CD14-positive monocyte (primary cell): Measurements from ENCODE around the gene CX3CL1. TPM values are rescaled to one million over a fixed set of nuclear protein-coding genes. Genes with fewer than 3 reads are reported as not detected.

ENCODE experiments used
- DNase-seq, 3 donors: peaks; one replicate each; pipeline ENCODE4 v3.0.0-alpha.2; 2011 to 2022
- H2AFZ ChIP-seq: 2 replicates; pipeline ENCODE4 v1.6.0; 2012; ENCODE audit warnings: mild to moderate bottlenecking, low read depth, low read length, inconsistent platforms; ENCODE audit not compliant: insufficient read depth, poor library complexity, severe bottlenecking
- H3K27ac ChIP-seq, 2 donors: 1 replicate in 1 of 2; 2 replicates in 1 of 2; pipeline ENCODE4 v1.5.1; 2012 to 2013; ENCODE audit warnings: low read length in 2 of 2, control low read depth in 1 of 2, inconsistent platforms in 1 of 2, low read depth in 1 of 2, mild to moderate bottlenecking in 1 of 2
- H3K27me3 ChIP-seq, 2 donors: one replicate each; pipeline versions ENCODE4 v1.6.0 to v1.6.1; 2011 to 2013; ENCODE audit warnings: low read length in 2 of 2; ENCODE audit not compliant: control insufficient read depth in 2 of 2, insufficient read depth in 2 of 2
- H3K36me3 ChIP-seq, 2 donors: replicated peaks in 1 of 2; 1 replicate in 1 of 2; 2 replicates in 1 of 2; pipeline versions ENCODE4 v1.5.1 to v1.6.1; 2012 to 2013; ENCODE audit warnings: low read length in 2 of 2, control low read depth in 1 of 2, inconsistent platforms in 1 of 2, mild to moderate bottlenecking in 1 of 2; ENCODE audit not compliant: insufficient read depth in 2 of 2, control insufficient read depth in 1 of 2
- H3K4me1 ChIP-seq, 2 donors: 1 replicate in 1 of 2; 2 replicates in 1 of 2; pipeline versions ENCODE4 v1.5.1 to v1.6.1; 2012 to 2013; ENCODE audit warnings: low read length in 2 of 2, control low read depth in 1 of 2, inconsistent platforms in 1 of 2, mild to moderate bottlenecking in 1 of 2, moderate library complexity in 1 of 2; ENCODE audit not compliant: insufficient read depth in 2 of 2, control insufficient read depth in 1 of 2
- H3K4me2 ChIP-seq: replicated peaks from 2 replicates; pipeline ENCODE3; 2012; ENCODE audit warnings: low read length, moderate library complexity, mild to moderate bottlenecking; ENCODE audit not compliant: poor library complexity, severe bottlenecking; ENCODE audit errors: extremely low read depth
- H3K4me3 ChIP-seq, 3 experiments: fragments of 200-600 bp in 1 of 3; sonication (generic) in 1 of 3; replicated peaks in 1 of 3; 1 replicate in 2 of 3; 2 replicates in 1 of 3; pipeline ENCODE4 v1.5.1; 2011 to 2013; ENCODE audit warnings: low read length in 3 of 3, mild to moderate bottlenecking in 3 of 3, control low read depth in 2 of 3, low read depth in 2 of 3, inconsistent platforms in 1 of 3, moderate library complexity in 1 of 3
- H3K79me2 ChIP-seq: 2 replicates; pipeline ENCODE4 v1.6.0; 2012; ENCODE audit warnings: mild to moderate bottlenecking, control low read depth, inconsistent platforms, low read length, moderate library complexity; ENCODE audit not compliant: insufficient read depth
- H3K9ac ChIP-seq: 2 replicates; pipeline ENCODE4 v1.6.0; 2017; ENCODE audit warnings: low read length, mild to moderate bottlenecking; ENCODE audit not compliant: insufficient read depth, poor library complexity, severe bottlenecking
- H3K9me3 ChIP-seq, 2 donors: replicated peaks in 1 of 2; 1 replicate in 1 of 2; 2 replicates in 1 of 2; pipeline versions ENCODE4 v1.5.1 to v1.6.1; 2012 to 2013; ENCODE audit warnings: low read length in 2 of 2, control low read depth in 1 of 2; ENCODE audit not compliant: control insufficient read depth in 1 of 2, insufficient read depth in 1 of 2
- H4K20me1 ChIP-seq: 2 replicates; pipeline ENCODE4 v1.6.0; 2012; ENCODE audit warnings: mild to moderate bottlenecking, low read length, control low read depth, moderate library complexity; ENCODE audit not compliant: insufficient read depth
- H3K27ac Mint-ChIP-seq, 7 donors: one replicate each; pipeline ENCODE4 v1.8.0; 2020; ENCODE audit warnings: mild to moderate bottlenecking in 7 of 7, mixed read lengths in 7 of 7, moderate library complexity in 6 of 7, inconsistent platforms in 2 of 7
- H3K27me3 Mint-ChIP-seq, 3 donors: one replicate each; pipeline ENCODE4 v1.8.0; 2021 to 2022; ENCODE audit warnings: low read depth in 3 of 3, mild to moderate bottlenecking in 3 of 3, mixed read lengths in 3 of 3, moderate library complexity in 3 of 3, inconsistent platforms in 1 of 3
- H3K36me3 Mint-ChIP-seq, 2 donors: one replicate each; pipeline ENCODE4 v1.8.0; 2020; ENCODE audit warnings: mixed read lengths in 2 of 2, inconsistent platforms in 1 of 2, mild to moderate bottlenecking in 1 of 2
- H3K4me1 Mint-ChIP-seq: one replicate; pipeline ENCODE4 v1.8.0; 2020; ENCODE audit warnings: mild to moderate bottlenecking, mixed read lengths
- H3K4me3 Mint-ChIP-seq, 2 donors: one replicate each; pipeline ENCODE4 v1.8.0; 2020; ENCODE audit warnings: mild to moderate bottlenecking in 2 of 2, mixed read lengths in 2 of 2, moderate library complexity in 1 of 2
- H3K9me3 Mint-ChIP-seq, 7 donors: one replicate each; pipeline ENCODE4 v1.8.0; 2020 to 2022; ENCODE audit warnings: mixed read lengths in 7 of 7, mild to moderate bottlenecking in 6 of 7, moderate library complexity in 6 of 7, inconsistent platforms in 2 of 7
- WGBS: methylation state at CpG from one replicate; pipeline ENCODE4 v1.1.5; 2013; ENCODE audit warnings: missing lambda C conversion rate; ENCODE audit not compliant: insufficient coverage; 5-methylcytosine and 5-hydroxymethylcytosine counted together
- intact Hi-C, 2 donors: fragments of 100-400 bp; cut with micrococcal nuclease; formaldehyde crosslinking; loops; one replicate each; pipeline versions ENCODE4 v1.15.0 to v1.15.1; 2023
- polyA plus RNA-seq, 3 donors: library from polyadenylated mRNA; depleted of rRNA in 1 of 3; unstranded in 2 of 3; stranded (reverse) in 1 of 3; fragments of 300-500 nt in 2 of 3; fragments of >200 nt in 1 of 3; fragmentation: Illumina TruSeq in 2 of 3; gene quantifications; 1 replicate in 2 of 3; 2 replicates in 1 of 3; pipeline ENCODE4 v1.2.3, GENCODE V29; 2012 to 2021
- TF ChIP-seq, protein P1 (sequence below): fragments of 200-600 bp; IDR thresholded peaks from one replicate; pipeline ENCODE4 v1.8.0; 2022; ENCODE audit warnings: antibody characterized with exemption, mild to moderate bottlenecking

The CX3CL1 gene
- polyA plus RNA-seq, 3 donors, result not detected

DNA sequence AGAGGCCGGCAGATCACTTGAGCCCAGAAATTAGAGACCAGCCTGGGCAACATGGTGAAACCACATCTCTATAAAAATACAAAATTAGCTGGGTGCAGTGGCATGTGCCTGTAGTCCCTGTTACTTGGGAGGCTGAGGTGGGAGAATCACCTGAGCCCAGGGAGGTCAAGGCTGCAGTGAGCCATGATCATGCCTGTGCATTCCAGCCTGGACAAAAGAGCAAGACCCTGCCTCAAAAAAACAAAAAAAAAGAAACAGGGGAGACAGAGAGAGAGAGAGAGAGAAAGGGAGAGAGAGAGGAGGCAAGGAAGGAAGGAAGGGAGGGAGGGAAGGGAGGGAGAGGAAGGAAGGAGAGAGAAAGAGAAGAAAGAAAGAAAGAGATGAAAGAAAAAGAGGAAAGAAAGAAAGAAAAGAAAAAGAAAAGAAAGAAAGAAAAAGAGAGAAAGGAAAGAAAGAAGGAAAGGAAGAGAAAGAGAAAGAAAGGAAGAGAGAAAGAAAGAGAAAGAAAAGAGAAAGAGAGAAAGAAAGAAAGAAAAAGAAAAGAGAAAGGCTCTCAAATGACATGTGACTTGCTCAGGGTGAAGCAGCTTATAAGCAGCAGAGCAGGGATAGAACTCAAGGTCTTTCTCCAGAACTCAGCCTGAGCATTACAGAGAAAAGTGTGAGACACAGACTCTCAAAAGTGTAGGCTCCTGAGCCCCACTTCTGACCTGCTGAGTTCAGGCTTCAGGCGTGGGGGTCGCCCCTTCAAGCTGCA lies 15.5 kb downstream of the CX3CL1 start:
- Histone ChIP-seq H3K36me3 (no peaks in the 10 kb centered on the region), H3K9me3 (no peaks in the 10 kb centered on the region), H3K4me3 (no peak overlapping the region), H3K4me2 (no peak overlapping the region), H3K27ac (no peak overlapping the region), H3K9ac (no peak overlapping the region), H3K27me3 (peaks cover 0 to 9% of the 10 kb centered on the region in 2 donors), H4K20me1 (no peaks in the 10 kb centered on the region), H3K79me2 (no peaks in the 10 kb centered on the region), H3K4me1 (peaks cover 14 to 22% of the 10 kb centered on the region in 2 donors), H2AFZ (no peak overlapping the region)
- Mint-ChIP-seq H3K9me3 (peaks cover 0 to 4% (median 0%) of the 10 kb centered on the region in 7 donors), H3K27ac (no peak overlapping the region), H3K4me3 (no peak overlapping the region), H3K36me3 (no peaks in the 10 kb centered on the region), H3K4me1 (peaks cover 21% of the 10 kb centered on the region), H3K27me3 (peaks cover 12 to 27% (median 20%) of the 10 kb centered on the region in 3 donors)
- TF ChIP-seq, protein P1, sequence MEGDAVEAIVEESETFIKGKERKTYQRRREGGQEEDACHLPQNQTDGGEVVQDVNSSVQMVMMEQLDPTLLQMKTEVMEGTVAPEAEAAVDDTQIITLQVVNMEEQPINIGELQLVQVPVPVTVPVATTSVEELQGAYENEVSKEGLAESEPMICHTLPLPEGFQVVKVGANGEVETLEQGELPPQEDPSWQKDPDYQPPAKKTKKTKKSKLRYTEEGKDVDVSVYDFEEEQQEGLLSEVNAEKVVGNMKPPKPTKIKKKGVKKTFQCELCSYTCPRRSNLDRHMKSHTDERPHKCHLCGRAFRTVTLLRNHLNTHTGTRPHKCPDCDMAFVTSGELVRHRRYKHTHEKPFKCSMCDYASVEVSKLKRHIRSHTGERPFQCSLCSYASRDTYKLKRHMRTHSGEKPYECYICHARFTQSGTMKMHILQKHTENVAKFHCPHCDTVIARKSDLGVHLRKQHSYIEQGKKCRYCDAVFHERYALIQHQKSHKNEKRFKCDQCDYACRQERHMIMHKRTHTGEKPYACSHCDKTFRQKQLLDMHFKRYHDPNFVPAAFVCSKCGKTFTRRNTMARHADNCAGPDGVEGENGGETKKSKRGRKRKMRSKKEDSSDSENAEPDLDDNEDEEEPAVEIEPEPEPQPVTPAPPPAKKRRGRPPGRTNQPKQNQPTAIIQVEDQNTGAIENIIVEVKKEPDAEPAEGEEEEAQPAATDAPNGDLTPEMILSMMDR, result no peak
- intact Hi-C loops, result no loop called here
- whole genome bisulfite sequencing, result 100% methylated on average over 1 of the region's 3 CpGs
- DNase-seq, result no peak

DNA sequence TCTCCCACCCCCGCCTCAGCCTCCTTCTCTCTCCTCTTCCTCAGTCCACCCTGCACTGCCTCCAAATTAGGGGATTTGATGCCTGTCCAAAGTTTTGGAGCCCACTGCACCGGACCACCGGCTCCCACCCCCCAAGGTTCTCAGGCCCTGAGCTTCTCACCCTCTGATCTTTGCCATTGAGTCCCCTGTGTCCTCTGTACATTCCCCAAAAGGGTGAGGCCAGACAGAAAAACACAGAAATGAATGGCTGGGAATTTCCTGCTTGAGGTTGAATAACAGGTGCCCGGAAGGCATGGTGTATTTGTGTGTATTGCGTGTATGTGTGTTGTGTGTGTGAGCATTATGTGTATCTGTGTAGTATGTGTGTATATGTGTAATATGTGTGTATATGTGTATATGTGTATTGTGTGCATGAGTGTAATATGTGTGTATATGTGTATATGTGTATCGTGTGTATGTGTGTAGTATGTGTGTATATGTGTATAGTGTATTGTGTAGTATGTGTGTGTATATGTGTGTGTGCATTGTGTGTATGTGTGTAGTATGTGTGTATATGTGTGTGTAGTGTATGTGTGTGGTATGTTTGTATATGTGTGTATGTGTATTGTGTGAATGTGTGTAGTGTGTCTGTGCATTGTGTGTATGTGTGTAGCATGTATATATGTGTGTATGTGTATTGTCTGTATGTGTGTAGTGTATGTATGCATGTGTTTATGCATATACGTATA lies 16.2 kb downstream of the CX3CL1 start:
- Mint-ChIP-seq H3K27me3 (peaks cover 14 to 26% (median 25%) of the 10 kb centered on the region in 3 donors), H3K4me1 (peaks cover 18% of the 10 kb centered on the region), H3K9me3 (peaks cover 0 to 4% (median 0%) of the 10 kb centered on the region in 7 donors), H3K27ac (peak overlapping the region in 1 of 7 donors; percentile 77), H3K36me3 (no peaks in the 10 kb centered on the region), H3K4me3 (no peak overlapping the region)
- Histone ChIP-seq H3K27ac (no peak overlapping the region), H3K27me3 (peaks cover 0 to 10% of the 10 kb centered on the region in 2 donors), H3K4me1 (peaks cover 12 to 18% of the 10 kb centered on the region in 2 donors), H3K9me3 (no peaks in the 10 kb centered on the region), H4K20me1 (no peaks in the 10 kb centered on the region), H3K79me2 (no peaks in the 10 kb centered on the region), H2AFZ (no peak overlapping the region), H3K36me3 (no peaks in the 10 kb centered on the region), H3K4me2 (no peak overlapping the region), H3K9ac (no peak overlapping the region), H3K4me3 (no peak overlapping the region)
- TF ChIP-seq, protein P1, result no peak
- WGBS, result 82% methylated on average over 5 of the region's 7 CpGs
- DNase-seq, result no peak
- intact Hi-C loops, result no loop called here
